A673 (cell line): ENCODE results near the gene PLEKHG4.

Source experiments
- EZH2 ChIP-seq: fragments of 200-600 bp; sonication (generic); IDR thresholded peaks from 2 replicates; pipeline ENCODE4 v1.6.1; 2017; ENCODE audit warnings: borderline replicate concordance, low read depth, mild to moderate bottlenecking, mixed read lengths, antibody characterized with exemption, low read length; ENCODE audit not compliant: poor library complexity, severe bottlenecking
- TF ChIP-seq, protein P1 (sequence below): fragments of 300-800, 200-600 bp; sonication (generic); conservative IDR thresholded peaks from 2 replicates; pipeline ENCODE4 v1.5.1; 2017; ENCODE audit warnings: low read depth, mild to moderate bottlenecking, antibody characterized with exemption, low read length, moderate library complexity, mixed read lengths

DNA sequence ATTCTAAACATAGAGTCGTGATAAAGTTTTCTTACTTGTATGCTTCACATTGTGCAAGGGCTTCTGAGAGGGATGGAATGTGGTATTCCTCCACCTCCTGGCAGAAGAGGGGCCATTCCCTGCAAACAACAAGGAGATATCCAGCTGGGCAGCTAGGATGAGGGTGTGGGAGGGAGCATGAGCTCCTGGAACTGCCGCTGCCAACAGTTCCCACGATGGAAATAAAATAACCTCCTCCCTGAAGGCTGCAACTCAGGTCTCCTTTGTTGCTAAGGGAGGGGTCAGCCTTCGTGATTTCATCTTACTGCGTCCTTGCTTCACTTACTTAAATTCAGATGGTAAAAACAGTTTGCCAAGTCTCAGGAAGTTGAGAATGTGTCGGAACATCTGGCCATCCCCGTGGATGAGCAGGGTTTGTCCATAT is 15.6 kb downstream of the PLEKHG4 start:
- TF ChIP-seq, protein P1, sequence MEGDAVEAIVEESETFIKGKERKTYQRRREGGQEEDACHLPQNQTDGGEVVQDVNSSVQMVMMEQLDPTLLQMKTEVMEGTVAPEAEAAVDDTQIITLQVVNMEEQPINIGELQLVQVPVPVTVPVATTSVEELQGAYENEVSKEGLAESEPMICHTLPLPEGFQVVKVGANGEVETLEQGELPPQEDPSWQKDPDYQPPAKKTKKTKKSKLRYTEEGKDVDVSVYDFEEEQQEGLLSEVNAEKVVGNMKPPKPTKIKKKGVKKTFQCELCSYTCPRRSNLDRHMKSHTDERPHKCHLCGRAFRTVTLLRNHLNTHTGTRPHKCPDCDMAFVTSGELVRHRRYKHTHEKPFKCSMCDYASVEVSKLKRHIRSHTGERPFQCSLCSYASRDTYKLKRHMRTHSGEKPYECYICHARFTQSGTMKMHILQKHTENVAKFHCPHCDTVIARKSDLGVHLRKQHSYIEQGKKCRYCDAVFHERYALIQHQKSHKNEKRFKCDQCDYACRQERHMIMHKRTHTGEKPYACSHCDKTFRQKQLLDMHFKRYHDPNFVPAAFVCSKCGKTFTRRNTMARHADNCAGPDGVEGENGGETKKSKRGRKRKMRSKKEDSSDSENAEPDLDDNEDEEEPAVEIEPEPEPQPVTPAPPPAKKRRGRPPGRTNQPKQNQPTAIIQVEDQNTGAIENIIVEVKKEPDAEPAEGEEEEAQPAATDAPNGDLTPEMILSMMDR = no peak
- no peak for TF ChIP-seq EZH2
